DMS114 treated with DMSO at 0.1 percent for 48 hours (cell line): Measurements from ENCODE around the gene PTPRG.
"Not testable (repeated sequence)": the region's sequence is repeated elsewhere in the genome, so short reads cannot be mapped to it uniquely, and the experiment has no call there.

Experiments used
- DNase-seq: peaks from one replicate; lab custom pipeline; 2025; ENCODE audit not compliant: unreplicated experiment; lab: John Stamatoyannopoulos, UW

The PTPRG gene

GRCh38 chr3:61561374-61562041 is at the start of gene PTPRG:
TSS of gene PTPRG (plus strand) at chr3:61561571. CDS start at chr3:61562288, 717 bp downstream.
- peak; percentile 51 for DNase-seq

DNA sequence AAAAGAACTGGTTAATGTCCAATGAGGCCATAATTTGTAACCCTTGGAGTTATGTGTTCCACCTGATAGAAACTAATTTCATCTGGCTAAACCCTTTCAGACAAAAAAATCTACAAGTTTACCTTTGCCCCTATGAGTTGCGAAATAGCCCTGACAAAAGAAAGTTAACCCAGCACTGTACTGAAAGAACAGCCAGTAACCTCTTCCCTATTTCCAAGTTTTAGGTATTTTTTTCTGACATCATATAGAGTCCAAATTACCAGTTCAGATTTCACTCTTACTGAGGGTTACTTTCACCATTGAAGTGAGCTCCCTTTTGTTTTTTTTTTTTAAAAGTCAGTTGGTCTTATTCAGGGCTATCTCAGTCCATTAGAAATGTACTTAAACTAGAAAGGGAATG is 42.8 kb upstream of the PTPRG start:
- DNase-seq = no peak

- DNase-seq = no peak
Measured at GRCh38 chr3:61520966-61521628, 40.3 kb upstream of the PTPRG start.

GRCh38 chr3:61522060-61522459 is 39.3 kb upstream of the PTPRG start:
- no peak for DNase-seq

- no peak for DNase-seq
Measured at GRCh38 chr3:61522626-61523025, 38.7 kb upstream of the PTPRG start.

DNA sequence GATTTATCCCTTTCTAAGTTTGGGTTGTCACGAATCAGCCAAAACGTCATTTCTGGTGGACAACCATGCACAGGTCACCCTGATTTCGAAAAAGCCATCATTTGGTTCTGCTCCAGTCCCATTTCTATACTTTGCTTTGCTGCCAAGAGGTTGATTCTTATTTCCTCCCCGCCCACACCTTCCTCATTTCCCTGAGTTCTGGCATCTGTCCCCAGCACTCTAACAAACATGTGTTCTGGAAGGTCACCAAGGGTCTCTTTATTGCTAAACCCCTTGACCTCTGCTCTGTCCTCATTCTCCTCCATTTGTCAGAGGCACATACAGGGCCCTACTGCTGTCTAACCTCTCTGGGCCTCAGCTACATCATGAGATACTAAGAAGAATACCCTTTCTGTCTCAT is 36.4 kb upstream of the PTPRG start:
- DNase-seq = no peak

GRCh38 chr3:61526308-61526707 is 35.1 kb upstream of the PTPRG start:
- no peak for DNase-seq

DNA sequence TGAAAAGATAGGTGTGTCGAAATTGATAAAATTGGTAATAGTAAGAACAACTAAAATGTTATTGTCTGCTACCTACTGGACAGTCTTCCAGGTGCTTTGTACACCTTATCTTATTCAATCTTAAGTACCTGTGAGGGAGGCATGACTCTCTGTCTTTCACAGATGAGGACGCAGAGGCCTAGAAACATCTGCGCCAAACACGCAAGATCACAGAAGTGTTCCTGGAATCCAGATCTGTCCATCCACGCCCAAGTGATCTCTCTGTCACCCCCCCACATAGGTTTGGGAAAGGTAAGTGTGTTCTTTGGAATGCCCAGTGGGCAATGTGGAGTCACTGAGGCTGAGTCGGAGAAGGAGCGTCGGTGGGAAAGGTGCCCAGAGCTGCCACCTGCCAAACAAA is 34.4 kb upstream of the PTPRG start:
- no peak for DNase-seq

DNA sequence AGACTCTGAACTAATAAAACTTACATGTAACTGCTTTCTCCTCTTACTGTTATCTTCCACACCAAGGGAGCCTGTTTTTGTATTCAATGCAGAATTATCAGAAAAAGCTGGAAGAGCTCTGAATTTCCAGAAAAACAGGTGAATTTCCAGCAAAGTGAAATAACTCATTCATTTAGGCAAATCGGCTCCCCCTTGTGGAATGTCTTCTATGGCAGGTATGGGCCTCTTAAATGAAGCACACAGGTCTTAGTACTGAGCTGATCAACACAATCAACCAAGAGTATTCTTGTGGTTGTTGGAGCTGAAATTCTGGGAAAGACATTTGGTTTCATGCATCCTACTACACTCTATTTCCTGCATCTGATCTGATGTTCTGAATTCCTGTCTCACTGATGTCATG is 31.0 kb upstream of the PTPRG start:
- DNase-seq = no peak

DNA sequence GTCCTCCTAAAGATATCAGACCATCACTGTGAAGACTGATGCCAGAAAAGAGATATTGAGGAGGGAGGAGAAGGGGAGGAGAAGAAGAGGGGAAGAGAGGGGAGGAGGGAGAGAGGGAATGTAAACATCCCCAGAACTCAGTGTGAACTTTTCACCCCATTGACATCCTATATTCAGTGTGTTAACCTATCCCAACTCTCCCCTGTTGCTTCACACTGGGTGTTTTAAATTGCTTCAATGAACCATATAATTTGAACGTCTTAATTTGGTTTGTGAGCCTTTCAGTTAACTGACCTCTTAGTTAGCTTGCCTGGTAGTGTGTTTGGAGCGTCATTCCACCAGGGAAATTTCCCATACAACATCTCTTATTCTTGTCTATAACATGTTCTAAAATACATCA is 29.8 kb upstream of the PTPRG start:
- DNase-seq = no peak

- no peak for DNase-seq
Measured at GRCh38 chr3:61532739-61533500, 28.5 kb upstream of the PTPRG start.

DNA sequence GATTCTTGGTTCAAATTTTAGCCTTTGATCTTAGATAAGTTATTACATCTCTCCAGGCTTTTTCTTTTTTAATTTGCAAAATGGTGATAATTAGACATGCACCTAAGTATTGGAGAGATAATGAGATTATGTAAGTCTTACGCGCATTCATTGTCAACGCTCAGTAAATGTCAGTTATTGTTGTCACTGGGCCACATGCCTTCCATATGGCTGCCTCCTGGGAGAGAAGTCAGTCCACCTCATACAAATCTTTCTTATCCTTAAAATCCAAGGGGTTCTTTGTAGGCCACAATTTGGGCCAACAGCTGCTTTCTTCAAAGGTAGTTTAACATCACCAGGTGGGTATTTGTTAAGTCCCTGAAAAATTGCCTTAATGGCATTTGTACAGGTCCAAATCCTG is 25.5 kb upstream of the PTPRG start:
- DNase-seq = no peak

DNA sequence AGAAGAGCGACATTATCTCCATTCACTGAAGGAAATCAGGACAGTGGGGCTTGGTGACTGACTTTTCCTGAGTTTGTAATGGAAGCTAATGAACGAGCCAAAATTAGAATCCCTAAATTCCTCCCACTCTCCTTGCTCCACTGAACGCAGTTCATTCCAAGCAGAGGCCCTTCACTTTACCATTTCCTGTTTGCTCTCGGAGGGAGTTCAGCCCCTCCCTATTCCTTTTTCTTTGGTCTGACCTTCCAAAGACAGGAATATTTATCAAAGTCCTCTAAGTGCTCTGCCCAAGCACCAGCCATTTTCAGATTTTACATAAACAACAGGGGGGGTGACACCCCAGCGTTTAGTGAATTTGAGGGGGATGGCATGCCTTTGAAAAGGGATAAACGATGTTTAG is 24.0 kb upstream of the PTPRG start:
- DNase-seq = no peak

DNA sequence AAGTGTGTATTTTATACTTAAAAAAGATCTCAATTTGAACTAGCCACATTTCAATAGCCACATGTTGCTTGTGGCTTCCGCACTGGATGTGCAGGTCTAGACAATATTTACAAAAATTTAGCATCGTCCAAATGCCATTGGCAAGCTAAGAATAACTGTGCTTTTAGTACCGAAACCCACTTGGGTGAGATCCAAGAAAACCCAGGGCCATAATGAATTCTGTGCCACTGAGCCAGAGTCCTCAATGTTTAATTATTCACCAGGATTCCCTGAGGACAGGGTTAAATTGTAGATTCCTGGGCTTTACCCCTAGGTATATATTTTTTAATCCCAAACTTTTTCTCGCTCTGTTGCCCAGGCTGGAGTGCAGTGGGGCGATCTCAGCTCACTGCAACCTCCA is 22.9 kb upstream of the PTPRG start:
- no peak for DNase-seq

DNA sequence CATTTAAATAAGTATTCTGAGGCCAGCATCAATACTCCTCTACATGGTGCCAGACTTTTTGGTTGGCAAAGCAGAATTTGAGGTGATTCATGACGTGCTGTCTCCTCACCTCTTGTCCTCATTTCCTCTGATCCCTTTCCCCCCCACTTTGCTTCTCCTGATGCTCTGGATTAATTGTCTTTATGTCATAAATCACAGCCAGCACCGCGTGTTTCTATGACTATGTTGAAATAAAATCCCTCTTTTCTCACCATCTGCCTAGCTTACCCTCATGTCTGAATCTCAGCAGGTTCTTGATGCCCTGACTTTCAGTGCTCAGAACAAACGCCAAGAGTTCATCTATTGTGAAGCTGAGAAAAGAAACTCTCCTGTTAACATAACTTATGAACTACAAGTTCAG is 19.7 kb upstream of the PTPRG start:
- DNase-seq = no peak

GRCh38 chr3:61545716-61546115 is 15.7 kb upstream of the PTPRG start:
- no peak for DNase-seq

GRCh38 chr3:61547625-61548024 is 13.7 kb upstream of the PTPRG start:
- DNase-seq = no peak

DNA sequence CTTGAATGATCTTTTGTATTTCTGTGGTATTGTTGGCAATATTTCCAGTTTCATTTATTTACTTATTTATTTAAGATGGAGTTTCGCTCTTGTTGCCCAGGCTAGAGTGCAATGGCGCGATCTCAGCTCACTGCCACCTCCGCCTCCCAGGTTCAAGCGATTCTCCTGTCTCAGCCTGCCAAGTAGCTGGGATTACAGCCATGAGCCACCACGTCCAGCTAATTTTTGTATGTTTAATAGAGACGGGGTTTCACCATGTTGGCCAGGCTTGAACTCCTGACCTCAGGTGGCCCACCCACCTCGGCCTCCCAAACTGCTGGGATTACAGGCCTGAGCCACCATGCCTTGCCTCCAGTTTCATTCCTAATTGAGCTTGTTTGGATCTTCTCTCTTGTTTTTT is 8.7 kb upstream of the PTPRG start:
- DNase-seq = not testable (repeated sequence)

GRCh38 chr3:61559136-61559731 is 2.1 kb upstream of the PTPRG start:
- DNase-seq = no peak

DNA sequence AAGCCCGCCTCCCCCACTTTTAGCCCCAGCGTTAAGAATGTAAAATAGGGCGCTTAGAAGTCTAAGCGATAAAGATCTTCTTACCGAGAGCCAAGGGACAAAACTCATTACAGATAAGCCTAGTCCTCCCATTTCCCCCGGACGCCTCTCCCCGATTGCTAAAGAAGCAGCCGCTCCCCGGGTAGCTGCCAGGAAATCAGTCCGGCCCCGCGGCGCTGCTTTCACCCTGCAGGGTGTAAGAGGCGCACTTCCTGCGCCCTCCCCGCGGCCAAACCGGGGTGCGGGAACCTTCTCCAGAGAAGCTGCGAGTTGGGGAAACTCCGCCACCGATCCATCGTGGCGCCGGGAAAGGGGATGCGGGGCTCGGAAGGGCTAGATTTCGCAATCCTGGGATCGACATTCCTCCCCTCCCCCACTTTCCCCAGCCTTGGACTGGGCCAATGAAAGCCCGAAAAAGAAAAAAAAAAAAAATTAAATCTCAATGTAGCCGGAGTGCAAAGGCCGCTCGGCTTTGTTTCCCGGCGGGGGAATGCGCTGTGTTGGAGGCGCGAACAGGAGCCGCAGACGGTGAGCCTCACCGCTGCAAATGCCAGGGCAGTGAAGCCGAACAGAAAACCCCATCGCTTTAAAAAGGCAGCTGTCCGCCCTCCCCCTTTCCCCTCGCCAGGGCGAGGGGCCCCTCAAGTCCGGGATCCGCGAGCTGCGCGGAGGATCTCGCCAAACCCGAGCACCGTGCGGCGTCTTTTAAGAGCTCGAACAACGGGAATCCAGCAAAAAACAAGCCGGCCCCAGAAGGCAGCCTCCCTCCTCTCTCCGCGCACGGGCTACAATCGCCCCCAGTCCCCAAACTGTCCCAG is 626 bp upstream of the PTPRG start:
- DNase-seq = no peak
